PC-3 (cell line): Measurements from ENCODE around the gene CAMTA1.

Source experiments
- CTCF ChIP-seq: fragments of 300-600 bp; sonication (generic); conservative IDR thresholded peaks from 2 replicates; pipeline ENCODE4 v1.5.1; 2017; ENCODE audit warnings: antibody characterized with exemption, low read depth, mild to moderate bottlenecking, low read length
- EZH2 ChIP-seq: fragments of 300-600 bp; sonication (generic); IDR thresholded peaks from one replicate; pipeline ENCODE4 v1.6.1; 2017; ENCODE audit warnings: antibody characterized with exemption, mild to moderate bottlenecking, low read length; ENCODE audit not compliant: unreplicated experiment
- EZH2phosphoT487 ChIP-seq: fragments of 300-600 bp; sonication (generic); IDR thresholded peaks from 2 replicates; pipeline ENCODE4 v1.6.1; 2018; ENCODE audit warnings: mild to moderate bottlenecking, antibody characterized with exemption, low read length, borderline replicate concordance

GRCh38 chr1:6848816-6849215 is 63.6 kb downstream of the CAMTA1 start:
- no peak for TF ChIP-seq CTCF
- no peak for TF ChIP-seq EZH2
- TF ChIP-seq EZH2phosphoT487, result no peak
